ENCODE measurements around the gene NRP2.

Gene NRP2

DNA sequence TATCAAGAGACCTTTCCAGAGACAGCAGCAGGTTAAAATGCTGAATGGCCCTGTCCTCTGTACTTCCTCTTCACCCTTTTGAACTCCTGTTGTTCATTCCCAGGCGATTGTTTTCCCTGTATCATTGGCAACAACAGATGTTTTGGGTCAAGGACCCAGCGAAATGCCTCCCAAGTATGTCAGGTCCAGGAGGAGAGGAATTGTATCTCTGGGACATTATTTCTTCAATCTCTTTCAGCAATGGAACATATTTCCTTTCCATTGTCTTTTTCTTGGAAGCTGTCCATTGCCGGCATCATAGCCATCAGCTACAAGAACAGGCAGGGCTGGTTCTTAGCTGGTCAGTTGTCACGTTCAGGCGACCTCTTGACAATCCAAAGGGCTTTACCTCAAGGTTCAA lies 76.2 kb downstream of the NRP2 start:
- H3K36me3 ChIP-seq: peaks cover 0 to 47% (median 0%) of the 10 kb centered on the region in 11 experiments; a peak in 2 of 22 replicates
- no peak overlapping the region for H3K4me3 ChIP-seq
- H3K27me3 ChIP-seq: no peaks in the 10 kb centered on the region
- H3K9ac ChIP-seq: no peak overlapping the region
- H3K4me2 ChIP-seq: no peak overlapping the region
- H3K9me3 ChIP-seq (replicated peaks in 1 of 11): no peaks in the 10 kb centered on the region
- H4K20me1 ChIP-seq: no peaks in the 10 kb centered on the region; a peak in 1 of 22 replicates
- H3K4me1 ChIP-seq: peaks cover 0 to 21% (median 17%) of the 10 kb centered on the region in 10 experiments; a peak in 16 of 20 replicates
- TF ChIP-seq Cebpa-rat (IDR thresholded peaks at IDR 0.05): no peak
- H3K27ac ChIP-seq: no peak overlapping the region

DNA sequence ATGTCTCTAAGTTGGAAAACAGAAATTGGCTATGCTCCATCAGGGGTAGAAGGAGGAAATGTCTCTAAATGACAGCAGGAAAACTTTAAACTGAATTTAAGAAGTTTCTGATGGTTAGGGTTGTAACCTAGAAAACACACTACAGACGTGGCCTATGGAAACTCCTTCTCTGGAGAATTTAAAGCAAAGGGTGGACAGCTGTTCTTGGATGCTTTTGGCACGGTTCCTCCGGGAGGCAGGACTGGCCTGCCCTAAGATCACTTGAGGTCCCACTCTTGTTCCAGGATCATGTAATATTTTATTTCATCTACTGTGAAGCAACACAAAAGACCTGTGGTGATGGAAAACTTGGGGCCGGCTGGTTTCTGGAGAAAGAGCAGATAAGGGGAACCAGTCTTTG lies 77.0 kb downstream of the NRP2 start:
- peaks cover 0 to 1% (median 0%) of the 10 kb centered on the region in 11 experiments; a peak in 1 of 22 replicates for H4K20me1 ChIP-seq
- H3K4me3 ChIP-seq: no peak overlapping the region
- H3K4me1 ChIP-seq: peaks cover 0 to 21% (median 17%) of the 10 kb centered on the region in 10 experiments; a peak in 16 of 20 replicates
- H3K36me3 ChIP-seq: peaks cover 0 to 39% (median 0%) of the 10 kb centered on the region in 11 experiments; a peak in 2 of 22 replicates
- H3K27me3 ChIP-seq: no peaks in the 10 kb centered on the region
- H3K4me2 ChIP-seq: no peak overlapping the region
- H3K27ac ChIP-seq: no peak overlapping the region
- H3K9me3 ChIP-seq (replicated peaks in 1 of 11): no peaks in the 10 kb centered on the region
- no peak for TF ChIP-seq Cebpa-rat (IDR thresholded peaks at IDR 0.05)
- no peak overlapping the region for H3K9ac ChIP-seq

DNA sequence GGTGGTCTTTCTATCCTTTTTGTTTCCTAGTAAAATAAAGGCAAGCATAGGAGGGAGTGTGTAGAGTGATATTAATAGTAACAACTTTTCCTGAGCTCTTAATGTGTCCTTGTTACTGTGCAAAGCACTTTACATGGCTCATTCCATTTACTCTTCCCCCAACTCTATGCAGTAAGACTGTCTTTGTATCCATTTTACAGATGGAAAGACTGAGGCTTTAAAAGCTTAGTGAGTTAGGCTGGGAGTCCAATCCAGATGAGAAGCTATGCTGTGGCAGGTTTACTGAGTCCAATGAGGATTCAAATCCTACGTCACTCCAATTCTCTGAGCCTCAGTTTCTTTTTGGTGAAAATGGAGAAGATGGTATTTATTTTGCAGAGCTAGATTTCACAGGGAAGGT lies 77.4 kb downstream of the NRP2 start:
- H3K4me2 ChIP-seq: no peak overlapping the region
- peaks cover 0 to 6% (median 0%) of the 10 kb centered on the region in 11 experiments; a peak in 1 of 22 replicates for H4K20me1 ChIP-seq
- no peak overlapping the region for H3K27ac ChIP-seq
- H3K36me3 ChIP-seq: peaks cover 0 to 35% (median 0%) of the 10 kb centered on the region in 11 experiments; a peak in 2 of 22 replicates
- H3K4me1 ChIP-seq: peaks cover 0 to 20% (median 17%) of the 10 kb centered on the region in 10 experiments; a peak in 16 of 20 replicates
- no peaks in the 10 kb centered on the region for H3K9me3 ChIP-seq (replicated peaks in 1 of 11)
- no peak overlapping the region for H3K9ac ChIP-seq
- no peak for TF ChIP-seq Cebpa-rat (IDR thresholded peaks at IDR 0.05)
- no peaks in the 10 kb centered on the region for H3K27me3 ChIP-seq
- no peak overlapping the region for H3K4me3 ChIP-seq

DNA sequence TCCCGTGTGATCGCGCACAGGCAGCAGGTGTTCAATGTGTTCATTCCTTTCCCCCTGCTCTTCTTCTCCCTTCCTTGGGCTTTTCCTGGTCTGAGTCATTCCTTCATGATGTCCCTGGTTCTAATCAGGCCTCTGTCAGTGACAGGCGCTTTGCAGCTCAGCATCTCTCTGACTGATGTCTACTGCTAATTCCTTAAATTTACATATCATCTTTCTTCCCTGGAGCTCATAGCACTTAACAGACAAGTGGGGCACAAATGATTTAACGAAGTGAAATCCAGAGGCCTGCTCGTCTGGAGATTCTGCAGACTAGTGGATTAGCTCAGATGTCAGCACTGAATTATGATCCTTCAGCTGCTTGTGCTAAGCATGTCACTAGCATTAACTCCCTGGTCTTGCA lies 77.9 kb downstream of the NRP2 start:
- Histone ChIP-seq H3K27me3 (no peaks in the 10 kb centered on the region), H4K20me1 (peaks cover 0 to 6% (median 0%) of the 10 kb centered on the region in 11 experiments; a peak in 1 of 22 replicates), H3K9ac (no peak overlapping the region), H3K36me3 (peaks cover 0 to 35% (median 0%) of the 10 kb centered on the region in 11 experiments; a peak in 2 of 22 replicates), H3K4me1 (peaks cover 0 to 16% (median 13%) of the 10 kb centered on the region in 10 experiments; a peak in 16 of 20 replicates), H3K27ac (no peak overlapping the region), H3K4me3 (no peak overlapping the region), H3K9me3 (replicated peaks in 1 of 11) (no peaks in the 10 kb centered on the region), H3K4me2 (no peak overlapping the region)
- no peak for TF ChIP-seq Cebpa-rat (IDR thresholded peaks at IDR 0.05)

DNA sequence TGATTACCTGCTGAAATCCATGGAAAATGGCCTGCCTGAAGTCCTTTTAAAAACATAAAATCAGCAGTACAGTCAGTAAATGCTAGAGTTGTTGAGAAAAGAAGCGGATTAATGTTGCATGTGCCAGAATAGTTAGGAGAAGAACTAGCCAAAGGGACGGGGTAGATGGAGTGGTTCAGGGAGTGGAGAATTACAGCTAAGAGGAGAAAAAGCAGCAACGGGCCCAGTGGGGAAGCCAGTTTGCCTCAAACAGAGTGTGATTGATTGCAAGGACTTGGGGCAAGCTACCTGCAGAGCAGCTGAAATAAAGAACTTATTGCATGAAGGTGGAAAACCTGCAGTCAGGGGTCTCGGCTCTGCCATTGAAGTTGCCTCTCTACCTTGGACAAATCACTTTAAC lies 79.1 kb downstream of the NRP2 start:
- peaks cover 0 to 6% (median 0%) of the 10 kb centered on the region in 11 experiments; a peak in 1 of 22 replicates for H4K20me1 ChIP-seq
- peaks cover 0 to 35% (median 0%) of the 10 kb centered on the region in 11 experiments; a peak in 1 of 22 replicates for H3K36me3 ChIP-seq
- no peak overlapping the region for H3K27ac ChIP-seq
- no peak for TF ChIP-seq Cebpa-rat (IDR thresholded peaks at IDR 0.05)
- no peaks in the 10 kb centered on the region for H3K9me3 ChIP-seq (replicated peaks in 1 of 11)
- H3K9ac ChIP-seq: no peak overlapping the region
- H3K27me3 ChIP-seq: no peaks in the 10 kb centered on the region
- peaks cover 0 to 3% (median under 1%) of the 10 kb centered on the region in 10 experiments; a peak in 6 of 20 replicates for H3K4me1 ChIP-seq
- no peak overlapping the region for H3K4me2 ChIP-seq
- no peak overlapping the region for H3K4me3 ChIP-seq

DNA sequence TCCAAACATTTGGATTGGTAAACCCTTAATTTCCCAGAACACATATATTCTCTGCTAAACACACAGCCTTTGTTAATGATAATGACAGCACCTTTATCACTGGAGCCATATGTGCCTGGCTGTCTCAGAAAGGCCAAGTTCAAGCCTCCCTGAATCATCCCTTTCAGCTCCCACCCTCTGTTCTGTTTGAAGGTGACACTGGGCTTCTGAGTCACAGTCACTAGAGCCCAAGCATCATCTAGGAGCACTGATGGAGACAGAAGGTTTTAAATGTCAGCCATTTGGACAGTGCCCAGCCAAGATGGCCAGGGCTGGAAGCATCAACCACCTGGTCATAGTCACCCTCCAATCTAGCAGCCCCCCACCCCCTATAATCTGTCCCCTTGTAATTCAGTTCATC lies 80.6 kb downstream of the NRP2 start:
- H3K36me3 ChIP-seq: peaks cover 0 to 36% (median 0%) of the 10 kb centered on the region in 11 experiments; a peak in 3 of 22 replicates
- H4K20me1 ChIP-seq: peaks cover 0 to 6% (median 0%) of the 10 kb centered on the region in 11 experiments; a peak in 1 of 22 replicates
- H3K9ac ChIP-seq: no peak overlapping the region
- H3K27me3 ChIP-seq: no peaks in the 10 kb centered on the region
- no peak overlapping the region for H3K27ac ChIP-seq
- no peak overlapping the region for H3K4me3 ChIP-seq
- peaks cover 0 to 5% (median 0%) of the 10 kb centered on the region in 10 experiments; a peak in 1 of 20 replicates for H3K4me1 ChIP-seq
- H3K4me2 ChIP-seq: no peak overlapping the region
- no peak for TF ChIP-seq Cebpa-rat (IDR thresholded peaks at IDR 0.05)
- H3K9me3 ChIP-seq (replicated peaks in 1 of 11): no peaks in the 10 kb centered on the region

DNA sequence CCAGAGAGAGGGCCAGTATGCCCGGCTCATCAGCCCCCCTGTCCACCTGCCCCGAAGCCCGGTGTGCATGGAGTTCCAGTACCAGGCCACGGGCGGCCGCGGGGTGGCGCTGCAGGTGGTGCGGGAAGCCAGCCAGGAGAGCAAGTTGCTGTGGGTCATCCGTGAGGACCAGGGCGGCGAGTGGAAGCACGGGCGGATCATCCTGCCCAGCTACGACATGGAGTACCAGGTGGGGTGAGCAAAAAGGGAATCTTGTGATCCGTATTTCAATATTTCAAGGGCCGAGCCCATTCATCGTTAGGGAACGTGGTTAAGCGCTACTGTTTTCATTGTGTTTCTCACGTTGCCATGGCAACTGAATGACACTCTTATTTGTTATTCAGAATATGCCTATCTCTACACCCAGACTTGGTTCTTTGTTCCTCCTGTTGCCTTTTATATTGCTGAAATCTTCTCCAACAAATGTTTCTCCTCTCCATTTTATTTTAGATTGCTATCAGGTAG lies 81.5 kb downstream of the NRP2 start:
- peaks cover 0 to 37% (median 0%) of the 10 kb centered on the region in 11 experiments; a peak in 3 of 22 replicates for H3K36me3 ChIP-seq
- peaks cover 0 to 5% (median 0%) of the 10 kb centered on the region in 10 experiments; a peak in 1 of 20 replicates for H3K4me1 ChIP-seq
- peaks cover 0 to 6% (median 0%) of the 10 kb centered on the region in 11 experiments; a peak in 1 of 22 replicates for H4K20me1 ChIP-seq
- no peak overlapping the region for H3K4me2 ChIP-seq
- H3K9ac ChIP-seq: no peak overlapping the region
- no peaks in the 10 kb centered on the region for H3K27me3 ChIP-seq
- no peak overlapping the region for H3K4me3 ChIP-seq
- no peaks in the 10 kb centered on the region for H3K9me3 ChIP-seq (replicated peaks in 1 of 11)
- no peak for TF ChIP-seq Cebpa-rat (IDR thresholded peaks at IDR 0.05)
- H3K27ac ChIP-seq: no peak overlapping the region

DNA sequence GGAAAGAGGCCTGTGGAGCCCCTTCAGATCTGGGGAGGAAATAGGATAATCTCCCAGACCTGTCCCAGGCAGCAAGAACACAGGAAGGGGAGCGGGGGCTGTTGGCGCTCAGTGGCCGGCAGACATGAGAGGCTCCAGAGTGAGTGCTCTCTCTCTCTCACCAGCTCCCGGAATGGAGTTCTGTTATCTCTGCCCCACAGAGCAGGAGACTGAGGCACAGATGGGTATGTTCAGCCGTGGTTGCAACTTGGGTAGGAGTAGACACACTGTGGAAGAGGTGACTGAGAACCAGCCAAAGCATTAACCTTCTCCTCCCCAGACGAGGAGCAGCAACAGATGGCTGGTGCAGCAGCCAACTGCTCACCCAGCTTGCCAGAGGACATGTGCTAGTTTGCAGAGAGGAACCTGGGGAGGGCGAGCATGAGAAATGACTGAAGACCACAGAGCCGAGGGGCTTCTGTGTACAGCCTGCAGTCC lies 82.0 kb downstream of the NRP2 start:
- TF ChIP-seq Cebpa-rat (IDR thresholded peaks at IDR 0.05): no peak
- Histone ChIP-seq H3K27me3 (no peaks in the 10 kb centered on the region), H3K27ac (no peak overlapping the region), H3K36me3 (peaks cover 0 to 37% (median 0%) of the 10 kb centered on the region in 11 experiments; a peak in 3 of 22 replicates), H3K4me1 (peaks cover 0 to 5% (median 0%) of the 10 kb centered on the region in 10 experiments; a peak in 2 of 20 replicates), H3K4me3 (no peak overlapping the region), H3K9me3 (replicated peaks in 1 of 11) (no peaks in the 10 kb centered on the region), H3K9ac (no peak overlapping the region), H4K20me1 (peaks cover 0 to 6% (median 0%) of the 10 kb centered on the region in 11 experiments; a peak in 1 of 22 replicates), H3K4me2 (no peak overlapping the region)

DNA sequence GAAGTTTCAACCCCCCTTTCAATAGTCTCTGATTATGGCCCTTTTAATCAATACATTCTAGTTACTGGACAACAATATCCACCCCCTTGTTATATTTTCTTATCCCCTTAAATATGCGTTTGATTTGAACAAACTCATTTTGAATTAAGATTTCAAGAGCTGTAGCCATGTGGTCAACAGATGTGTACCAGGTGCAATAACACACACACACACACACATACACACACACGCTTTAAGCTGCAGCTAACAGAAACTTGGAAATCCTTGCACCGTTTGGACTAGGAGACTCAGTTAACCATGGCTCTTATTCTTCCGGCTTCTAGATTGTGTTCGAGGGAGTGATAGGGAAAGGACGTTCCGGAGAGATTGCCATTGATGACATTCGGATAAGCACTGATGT lies 82.8 kb downstream of the NRP2 start:
- H3K27me3 ChIP-seq: no peaks in the 10 kb centered on the region
- peaks cover 0 to 43% (median 0%) of the 10 kb centered on the region in 11 experiments; a peak in 3 of 22 replicates for H3K36me3 ChIP-seq
- no peak overlapping the region for H3K9ac ChIP-seq
- H3K9me3 ChIP-seq (replicated peaks in 1 of 11): no peaks in the 10 kb centered on the region
- TF ChIP-seq Cebpa-rat (IDR thresholded peaks at IDR 0.05): no peak
- H3K4me1 ChIP-seq: peaks cover 0 to 9% (median 3%) of the 10 kb centered on the region in 10 experiments; a peak in 9 of 20 replicates
- no peak overlapping the region for H3K4me3 ChIP-seq
- no peak overlapping the region for H3K27ac ChIP-seq
- no peak overlapping the region for H3K4me2 ChIP-seq
- H4K20me1 ChIP-seq: peaks cover 0 to 6% (median 0%) of the 10 kb centered on the region in 11 experiments; a peak in 1 of 22 replicates

Measured in BLaER1 treated with 17β-estradiol and CSF1 and Interleukin-3, amounts not matched to agents 10 nM and 100 nM (cell line).